Measurements from ENCODE around the gene SLC2A1. TPM values are rescaled to one million over a fixed set of nuclear protein-coding genes. Genes with fewer than 3 reads are reported as not detected.
"Not testable (repeated sequence)": the region's sequence is repeated elsewhere in the genome, so short reads cannot be mapped to it uniquely, and the experiment has no call there.

SLC2A1 gene
- total RNA-seq, 3 donors from 2014 or later, result 29.5 to 78.9 (median 42.1) TPM

- Histone ChIP-seq H3K4me3 (no peak overlapping the region), H3K36me3 (no peaks in the 10 kb centered on the region), H3K9me3 (no peaks in the 10 kb centered on the region), H3K27ac (no peak overlapping the region), H3K4me1 (no peaks in the 10 kb centered on the region), H3K27me3 (no peaks in the 10 kb centered on the region)
- intact Hi-C loops (cut with DNase I; ENCODE audit: low total_unique reads), result loop anchor here (5.0 kb wide), 1 partner anchor 1761 kb away; the partner anchor contains the start of genes ARMH1 and TMEM53
- no peak for DNase-seq (ENCODE audit: low spot score in 2 of 2)
- TF ChIP-seq, protein P1, sequence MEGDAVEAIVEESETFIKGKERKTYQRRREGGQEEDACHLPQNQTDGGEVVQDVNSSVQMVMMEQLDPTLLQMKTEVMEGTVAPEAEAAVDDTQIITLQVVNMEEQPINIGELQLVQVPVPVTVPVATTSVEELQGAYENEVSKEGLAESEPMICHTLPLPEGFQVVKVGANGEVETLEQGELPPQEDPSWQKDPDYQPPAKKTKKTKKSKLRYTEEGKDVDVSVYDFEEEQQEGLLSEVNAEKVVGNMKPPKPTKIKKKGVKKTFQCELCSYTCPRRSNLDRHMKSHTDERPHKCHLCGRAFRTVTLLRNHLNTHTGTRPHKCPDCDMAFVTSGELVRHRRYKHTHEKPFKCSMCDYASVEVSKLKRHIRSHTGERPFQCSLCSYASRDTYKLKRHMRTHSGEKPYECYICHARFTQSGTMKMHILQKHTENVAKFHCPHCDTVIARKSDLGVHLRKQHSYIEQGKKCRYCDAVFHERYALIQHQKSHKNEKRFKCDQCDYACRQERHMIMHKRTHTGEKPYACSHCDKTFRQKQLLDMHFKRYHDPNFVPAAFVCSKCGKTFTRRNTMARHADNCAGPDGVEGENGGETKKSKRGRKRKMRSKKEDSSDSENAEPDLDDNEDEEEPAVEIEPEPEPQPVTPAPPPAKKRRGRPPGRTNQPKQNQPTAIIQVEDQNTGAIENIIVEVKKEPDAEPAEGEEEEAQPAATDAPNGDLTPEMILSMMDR (IDR thresholded peaks at IDR 0.05), result no peak
- TF ChIP-seq POLR2AphosphoS5 (IDR thresholded peaks at IDR 0.05), result no peak
- no peak for TF ChIP-seq POLR2A (IDR thresholded peaks at IDR 0.05)
Measured at GRCh38 chr1:42910985-42911384, 47.7 kb downstream of the SLC2A1 start.

GRCh38 chr1:42908046-42908445, 50.6 kb downstream of the SLC2A1 start:
- intact Hi-C loops (cut with DNase I; ENCODE audit: low total_unique reads), result no loop called here
- Histone ChIP-seq H3K4me1 (no peaks in the 10 kb centered on the region), H3K9me3 (no peaks in the 10 kb centered on the region), H3K4me3 (no peak overlapping the region), H3K27ac (no peak overlapping the region), H3K27me3 (no peaks in the 10 kb centered on the region), H3K36me3 (no peaks in the 10 kb centered on the region)
- DNase-seq (ENCODE audit: low spot score in 2 of 2), result no peak
- TF ChIP-seq POLR2A (IDR thresholded peaks at IDR 0.05) (no peak), POLR2AphosphoS5 (IDR thresholded peaks at IDR 0.05) (no peak)
- TF ChIP-seq, protein P1 (IDR thresholded peaks at IDR 0.05), result no peak

GRCh38 chr1:42904434-42904833, 54.2 kb downstream of the SLC2A1 start:
- Histone ChIP-seq H3K27me3 (no peaks in the 10 kb centered on the region), H3K9me3 (peaks cover 0 to 6% of the 10 kb centered on the region in 2 donors), H3K36me3 (no peaks in the 10 kb centered on the region), H3K4me1 (no peaks in the 10 kb centered on the region), H3K4me3 (no peak overlapping the region), H3K27ac (no peak overlapping the region)
- DNase-seq (ENCODE audit: low spot score in 2 of 2), result no peak
- intact Hi-C loops (cut with DNase I; ENCODE audit: low total_unique reads), result no loop called here
- no peak for TF ChIP-seq POLR2A (IDR thresholded peaks at IDR 0.05)
- TF ChIP-seq, protein P1 (IDR thresholded peaks at IDR 0.05), result no peak
- no peak for TF ChIP-seq POLR2AphosphoS5 (IDR thresholded peaks at IDR 0.05)

GRCh38 chr1:42899960-42900359, 58.7 kb downstream of the SLC2A1 start:
- H3K4me3 ChIP-seq; H3K27me3 ChIP-seq; DNase-seq (ENCODE audit: low spot score in 2 of 2); H3K27ac ChIP-seq; H3K4me1 ChIP-seq; H3K36me3 ChIP-seq; intact Hi-C loops (cut with DNase I; ENCODE audit: low total_unique reads): not testable (repeated sequence)
- peaks cover 9 to 10% of the 10 kb centered on the region in 2 donors for H3K9me3 ChIP-seq

- no peak overlapping the region for H3K27ac ChIP-seq
- TF ChIP-seq POLR2AphosphoS5 (IDR thresholded peaks at IDR 0.05) (no peak), POLR2A (IDR thresholded peaks at IDR 0.05) (no peak)
- TF ChIP-seq, protein P1 (IDR thresholded peaks at IDR 0.05), result no peak
- H3K9me3 ChIP-seq, result no peaks in the 10 kb centered on the region
- no peak overlapping the region for H3K4me3 ChIP-seq
- no peaks in the 10 kb centered on the region for H3K27me3 ChIP-seq
- no peaks in the 10 kb centered on the region for H3K36me3 ChIP-seq
- intact Hi-C loops (cut with DNase I; ENCODE audit: low total_unique reads), result no loop called here
- no peak for DNase-seq (ENCODE audit: low spot score in 2 of 2)
- no peaks in the 10 kb centered on the region for H3K4me1 ChIP-seq
Measured at GRCh38 chr1:42891465-42892138, 67.1 kb downstream of the SLC2A1 start.
